ENCODE data around the gene POU2AF1.

DNA sequence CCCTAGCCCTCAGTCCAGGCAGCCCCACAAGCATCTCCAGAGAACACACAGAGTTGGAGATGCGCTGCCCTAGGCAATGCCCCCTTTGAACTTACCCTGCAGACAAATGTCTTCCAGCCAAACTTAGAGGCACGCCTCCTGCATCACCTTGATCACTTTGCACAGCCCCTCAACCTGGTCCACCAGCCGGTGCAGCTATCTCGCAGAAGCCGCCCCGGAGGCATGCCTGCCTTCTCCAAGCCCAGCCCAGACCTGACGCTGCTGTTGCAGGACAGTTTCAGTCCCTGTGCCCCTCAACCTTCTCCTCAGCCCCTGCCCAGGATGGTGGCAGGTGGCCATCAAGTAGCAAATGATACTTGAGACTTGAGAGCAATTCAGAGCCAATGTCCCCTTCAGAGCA lies 16.7 kb upstream of the POU2AF1 start:
- no peak for TF ChIP-seq POLR2A (IDR thresholded peaks at IDR 0.05)
- TF ChIP-seq, protein P1, sequence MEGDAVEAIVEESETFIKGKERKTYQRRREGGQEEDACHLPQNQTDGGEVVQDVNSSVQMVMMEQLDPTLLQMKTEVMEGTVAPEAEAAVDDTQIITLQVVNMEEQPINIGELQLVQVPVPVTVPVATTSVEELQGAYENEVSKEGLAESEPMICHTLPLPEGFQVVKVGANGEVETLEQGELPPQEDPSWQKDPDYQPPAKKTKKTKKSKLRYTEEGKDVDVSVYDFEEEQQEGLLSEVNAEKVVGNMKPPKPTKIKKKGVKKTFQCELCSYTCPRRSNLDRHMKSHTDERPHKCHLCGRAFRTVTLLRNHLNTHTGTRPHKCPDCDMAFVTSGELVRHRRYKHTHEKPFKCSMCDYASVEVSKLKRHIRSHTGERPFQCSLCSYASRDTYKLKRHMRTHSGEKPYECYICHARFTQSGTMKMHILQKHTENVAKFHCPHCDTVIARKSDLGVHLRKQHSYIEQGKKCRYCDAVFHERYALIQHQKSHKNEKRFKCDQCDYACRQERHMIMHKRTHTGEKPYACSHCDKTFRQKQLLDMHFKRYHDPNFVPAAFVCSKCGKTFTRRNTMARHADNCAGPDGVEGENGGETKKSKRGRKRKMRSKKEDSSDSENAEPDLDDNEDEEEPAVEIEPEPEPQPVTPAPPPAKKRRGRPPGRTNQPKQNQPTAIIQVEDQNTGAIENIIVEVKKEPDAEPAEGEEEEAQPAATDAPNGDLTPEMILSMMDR (IDR thresholded peaks at IDR 0.05), result no peak
